CD4-positive, alpha-beta T cell treated with Interleukin-6 at 100 ng/mL for 8 hours (primary cell): ENCODE results near the gene SPAAR.

ENCODE experiments used
- DNase-seq: peaks from one replicate; pipeline ENCODE4 v3.0.0-alpha.2; 2020; ENCODE audit warnings: mixed read lengths, low spot score

The SPAAR gene

GRCh38 chr9:35948901-35949318 lies 39.6 kb downstream of the SPAAR start:
- DNase-seq = no peak

GRCh38 chr9:35951736-35952135 lies 42.4 kb downstream of the SPAAR start:
- no peak for DNase-seq

GRCh38 chr9:35952526-35953191 lies 43.4 kb downstream of the SPAAR start:
- no peak for DNase-seq

- DNase-seq = peak; percentile 64
Measured at GRCh38 chr9:35954942-35955546, 45.8 kb downstream of the SPAAR start.

- DNase-seq = no peak
Measured at GRCh38 chr9:35956651-35957050, 47.4 kb downstream of the SPAAR start.

GRCh38 chr9:35958104-35958837 lies 49.0 kb downstream of the SPAAR start, which contains the start of gene OR2S2:
Gene OR2S2 (minus strand): TSS chr9:35958154. CDS start chr9:35958098, 56 bp downstream.
- no peak for DNase-seq

GRCh38 chr9:35960039-35960655 lies 50.9 kb downstream of the SPAAR start:
- DNase-seq = no peak
